Peyer's patch (tissue), 4 donors: ENCODE data around the gene GAS7.

Experiments
- CTCF ChIP-seq, 6 experiments: fragments of 450-650 bp in 4 of 6; fragments of 200-600 bp in 2 of 6; sonication (generic) in 1 of 6; IDR thresholded peaks; one replicate each; pipeline ENCODE4 v1.5.1; 2017 to 2019; ENCODE audit warnings: antibody characterized with exemption in 6 of 6, mild to moderate bottlenecking in 3 of 6, moderate library complexity in 1 of 6
- POLR2A ChIP-seq, 2 donors: fragments of 450-650 bp; IDR thresholded peaks; one replicate each; pipeline ENCODE4 v1.5.1; 2017; ENCODE audit warnings: antibody characterized with exemption in 2 of 2, mild to moderate bottlenecking in 2 of 2, moderate library complexity in 2 of 2

GRCh38 chr17:10118788-10119130 lies 79.6 kb downstream of the GAS7 start:
- TF ChIP-seq CTCF (IDR thresholded peaks at IDR 0.05) (no peak), POLR2A (IDR thresholded peaks at IDR 0.05) (no peak)
